Activated CD4-positive, CD25-positive, alpha-beta regulatory T cell treated with anti-CD3 and anti-CD28 coated beads, Interleukin-2, amount 50 U/mL, for 16 hours (primary cell): ENCODE results near the gene MYL5.
A peak's percentile ranks its signal among the peaks of the same experiment; 100 is the strongest.
"Not testable (repeated sequence)": the region's sequence is repeated elsewhere in the genome, so short reads cannot be mapped to it uniquely, and the experiment has no call there.

Experiments used
- DNase-seq: peaks from one replicate; pipeline ENCODE4 v3.0.0-alpha.2; 2020; ENCODE audit warnings: low read depth, low spot score

The MYL5 gene

GRCh38 chr4:705278-706082 lies 31.1 kb downstream of the MYL5 start, which contains the start of gene PCGF3:
Gene PCGF3 (plus strand): TSS chr4:705832. CDS start chr4:733681, 27,849 bp downstream.
- DNase-seq, result peak; percentile 91

DNA sequence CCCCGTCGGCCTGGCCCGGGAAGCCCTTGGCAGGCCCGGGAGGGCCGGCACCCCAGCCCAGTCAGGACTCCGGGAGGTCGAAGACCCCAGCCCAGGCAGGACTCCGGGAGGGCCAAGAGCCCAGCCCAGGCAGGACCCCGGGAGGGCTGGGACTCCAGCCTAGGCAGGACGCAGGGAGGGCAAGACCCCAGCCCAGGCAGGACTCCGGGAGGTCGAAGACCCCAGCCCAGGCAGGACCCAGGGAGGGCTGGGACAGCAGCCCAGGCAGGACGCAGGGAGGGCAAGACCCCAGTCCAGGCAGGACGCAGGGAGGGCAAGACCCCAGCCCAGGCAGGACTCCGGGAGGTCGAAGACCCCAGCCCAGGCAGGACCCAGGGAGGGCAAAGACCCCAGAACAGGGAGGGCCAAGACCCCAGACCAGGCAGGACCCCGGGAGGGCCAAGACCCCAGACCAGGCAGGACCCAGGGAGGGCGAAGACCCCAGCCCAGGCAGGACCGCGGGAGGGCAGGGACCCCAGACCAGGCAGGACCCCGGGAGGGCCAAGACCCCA lies 31.8 kb downstream of the MYL5 start:
- not testable (repeated sequence) for DNase-seq

GRCh38 chr4:706834-707598 lies 32.7 kb downstream of the MYL5 start:
- DNase-seq, result no peak

DNA sequence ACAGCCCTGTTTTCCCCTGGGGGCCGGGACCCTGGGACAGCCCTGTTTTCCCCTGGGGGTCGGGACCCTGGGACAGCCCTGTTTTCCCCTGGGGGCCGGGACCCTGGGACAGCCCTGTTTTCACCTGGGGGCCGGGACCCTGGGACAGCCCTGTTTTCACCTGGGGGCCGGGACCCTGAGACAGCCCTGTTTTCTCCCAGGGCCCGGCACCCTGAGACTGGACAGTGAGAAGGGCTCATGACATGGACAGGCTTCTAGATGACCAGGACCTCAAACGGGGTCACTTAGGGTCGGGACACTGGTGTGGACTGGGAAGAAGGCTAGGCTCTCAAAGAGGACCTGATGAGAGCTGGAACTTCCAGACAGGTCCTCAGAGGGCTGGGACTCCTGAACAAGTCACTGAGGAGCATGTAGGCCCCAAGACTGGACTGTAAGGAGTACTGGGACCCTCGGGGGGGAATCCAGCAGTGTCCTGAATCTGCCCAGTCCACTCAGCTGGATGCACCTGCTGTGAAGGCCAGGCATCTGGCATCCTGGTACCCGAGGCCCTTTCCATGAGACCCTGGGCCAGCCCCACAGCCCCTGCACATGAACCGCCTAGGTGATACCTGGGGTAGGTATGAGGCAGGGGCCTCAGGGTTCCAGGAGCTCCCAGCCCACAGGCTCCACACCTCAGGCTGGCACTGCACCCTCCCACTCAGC lies 33.7 kb downstream of the MYL5 start:
- no peak for DNase-seq

- no peak for DNase-seq
Observed at GRCh38 chr4:708631-708933, 34.2 kb downstream of the MYL5 start.

GRCh38 chr4:709348-709747 lies 35.0 kb downstream of the MYL5 start:
- DNase-seq, result no peak

DNA sequence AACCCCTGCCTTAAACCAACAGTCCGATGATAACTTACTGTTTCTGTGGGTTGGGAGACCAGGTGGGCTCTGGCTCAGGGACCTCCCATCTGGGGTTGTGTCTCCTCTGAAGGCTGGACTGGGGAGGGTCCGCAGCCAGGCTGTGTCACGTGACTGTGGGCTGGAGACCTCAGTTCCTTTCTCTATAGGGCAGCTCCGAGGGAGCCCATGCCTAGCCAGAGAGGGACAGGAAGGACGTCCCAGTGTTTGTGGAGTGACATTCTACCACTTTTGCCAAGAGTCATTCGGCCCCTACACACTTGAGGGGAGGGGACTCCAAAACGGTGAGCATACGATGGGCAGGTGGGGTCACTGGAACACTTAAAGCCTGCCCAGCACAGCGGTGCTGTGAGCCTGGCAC lies 35.8 kb downstream of the MYL5 start:
- DNase-seq, result no peak

- no peak for DNase-seq
Observed at GRCh38 chr4:710916-711315, 36.6 kb downstream of the MYL5 start.

DNA sequence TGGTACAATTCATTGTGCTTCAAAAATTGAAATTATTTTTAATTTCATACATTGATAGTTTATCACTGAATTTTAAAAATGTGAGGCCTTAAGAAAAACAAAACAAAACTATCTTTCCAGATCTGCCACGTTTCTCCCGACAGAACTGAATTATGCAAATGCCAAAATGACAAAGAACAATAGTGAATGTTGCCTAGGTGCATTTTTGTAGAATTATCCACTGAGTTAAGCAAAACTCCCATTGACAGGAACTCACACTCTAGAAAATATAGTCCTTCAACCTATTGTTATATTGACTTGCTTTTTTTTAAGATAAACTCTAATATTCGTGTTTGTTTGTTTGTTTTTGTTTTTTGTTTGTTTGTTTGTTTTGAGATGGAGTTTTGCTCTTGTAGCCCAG lies 37.8 kb downstream of the MYL5 start:
- DNase-seq, result no peak

- DNase-seq, result no peak
Observed at GRCh38 chr4:712916-713632, 38.7 kb downstream of the MYL5 start.

DNA sequence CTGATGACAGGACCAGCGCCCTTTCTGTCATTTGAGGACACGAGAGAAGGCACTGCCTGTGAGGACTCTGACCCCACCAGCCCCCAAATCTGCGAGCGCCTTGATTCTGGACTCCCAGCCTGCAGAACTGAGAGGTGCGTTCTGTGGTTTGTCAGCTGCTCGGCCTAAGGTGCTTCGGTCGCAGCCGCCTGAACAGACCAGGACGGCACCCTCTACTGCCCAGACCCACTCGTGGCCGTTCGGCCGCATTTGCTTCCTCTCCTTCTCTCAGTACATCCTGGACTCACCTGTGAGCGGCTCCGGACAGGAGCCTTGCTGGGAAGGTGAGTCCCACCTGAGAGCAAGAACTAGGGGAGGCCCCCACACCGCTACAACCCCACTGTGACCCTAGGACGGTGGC lies 39.7 kb downstream of the MYL5 start:
- DNase-seq, result no peak

- no peak for DNase-seq
Observed at GRCh38 chr4:717601-718320, 43.4 kb downstream of the MYL5 start.

- no peak for DNase-seq
Observed at GRCh38 chr4:718460-718859, 44.1 kb downstream of the MYL5 start.

- DNase-seq, result no peak
Observed at GRCh38 chr4:720111-720860, 45.9 kb downstream of the MYL5 start.

- DNase-seq, result no peak
Observed at GRCh38 chr4:721261-722168, 47.2 kb downstream of the MYL5 start.

DNA sequence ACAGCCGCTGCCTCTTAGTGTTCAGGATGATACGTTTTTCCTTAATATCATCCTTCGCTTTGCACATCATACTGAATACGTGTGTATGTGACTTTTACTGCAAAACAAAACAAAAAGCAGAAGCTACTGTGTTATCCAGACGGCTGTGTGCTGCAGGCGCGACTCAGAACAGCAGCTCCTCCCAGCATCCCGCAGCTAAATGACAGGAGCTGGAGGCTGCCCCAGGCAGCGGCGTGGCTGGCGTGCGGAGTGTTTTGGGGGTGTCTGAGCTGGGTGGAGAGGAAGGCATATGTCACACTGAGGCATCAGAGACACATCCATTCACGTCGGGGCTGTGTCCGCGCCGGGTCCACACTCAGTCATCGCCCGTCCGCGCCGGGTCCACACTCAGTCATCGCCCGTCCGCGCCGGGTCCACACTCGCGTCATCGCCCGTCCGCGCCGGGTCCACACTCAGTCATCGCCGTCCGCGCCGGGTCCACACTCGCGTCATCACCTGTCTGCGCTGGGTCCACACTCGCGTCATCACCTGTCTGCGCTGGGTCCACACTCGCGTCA lies 47.9 kb downstream of the MYL5 start:
- no peak for DNase-seq

DNA sequence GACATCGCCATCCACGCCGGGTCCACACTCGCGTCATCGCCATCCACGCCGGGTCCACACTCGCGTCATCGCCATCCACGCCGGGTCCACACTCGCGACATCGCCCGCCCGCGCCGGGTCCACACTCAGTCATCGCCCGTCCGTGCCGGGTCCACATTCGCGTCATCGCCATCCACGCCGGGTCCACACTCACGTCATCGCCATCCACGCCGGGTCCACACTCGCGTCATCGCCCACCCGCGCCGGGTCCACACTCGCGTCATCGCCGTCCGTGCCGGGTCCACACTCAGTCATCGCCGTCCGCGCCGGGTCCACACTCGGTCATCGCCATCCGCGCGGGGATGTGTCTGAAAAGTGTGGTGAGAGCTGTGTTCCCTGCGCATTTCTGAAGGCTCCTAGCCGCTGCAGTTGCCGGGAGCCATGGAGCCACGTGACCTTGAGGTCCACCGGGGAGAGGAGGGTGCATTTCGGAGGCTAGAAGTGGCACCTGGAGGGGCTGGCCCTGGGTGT lies 48.6 kb downstream of the MYL5 start:
- no peak for DNase-seq

DNA sequence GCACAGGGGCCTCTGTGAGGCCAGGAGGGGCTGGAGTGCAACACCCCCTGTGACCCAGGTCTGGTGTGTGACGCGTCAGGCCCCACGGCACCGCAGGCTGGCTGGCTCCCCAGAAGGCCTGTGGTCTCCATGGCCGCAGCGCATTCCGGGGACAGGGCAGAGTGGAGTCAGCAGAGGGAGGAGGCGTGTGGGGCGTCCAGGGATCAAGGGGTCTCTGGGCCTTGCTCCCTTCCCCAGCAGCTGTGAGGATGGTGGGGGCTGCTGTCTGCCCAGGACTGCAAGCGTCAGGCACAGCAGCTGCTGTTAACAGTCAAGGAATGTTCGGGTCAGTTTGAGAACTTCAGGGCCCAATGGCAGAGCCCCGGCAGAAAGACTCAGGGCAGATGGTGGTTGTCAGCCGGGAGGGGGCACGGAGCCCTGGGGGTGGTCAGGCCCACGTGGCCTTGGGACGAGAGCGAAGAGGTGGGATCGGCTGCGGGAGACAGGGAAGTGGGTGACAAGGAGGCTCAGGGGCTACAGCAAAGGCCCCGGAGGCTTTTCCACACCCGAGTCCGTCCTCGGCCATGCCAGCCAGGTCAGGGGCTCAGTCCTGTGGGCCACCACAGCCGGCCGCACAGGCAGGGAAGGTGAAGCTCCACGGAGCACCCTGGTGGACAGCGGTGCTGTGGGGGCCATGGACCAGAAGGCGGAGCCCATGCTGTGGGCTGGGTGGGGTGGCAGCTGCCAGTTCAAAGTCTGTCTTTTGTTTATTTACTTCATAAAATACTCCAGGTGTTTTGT lies 49.6 kb downstream of the MYL5 start:
- DNase-seq, result no peak
